Neuronal stem cell (in vitro differentiated cells): ENCODE results near the gene DESI2.

Source experiments
- DNase-seq: peaks from one replicate; pipeline ENCODE4 v3.0.0-alpha.2; 2013; ENCODE audit warnings: low spot score
- H2AFZ ChIP-seq: one replicate; pipeline ENCODE4 v1.6.1; 2013; ENCODE audit warnings: mild to moderate bottlenecking, low read length, inconsistent platforms
- H2AK5ac ChIP-seq: 2 replicates; pipeline ENCODE4 v1.6.1; 2013; ENCODE audit warnings: low read depth, mild to moderate bottlenecking, inconsistent platforms, low read length, moderate library complexity, mixed read lengths
- H2BK120ac ChIP-seq: 2 replicates; pipeline ENCODE4 v1.6.1; 2013; ENCODE audit warnings: low read depth, mild to moderate bottlenecking, inconsistent platforms, low read length, moderate library complexity, mixed read lengths
- H2BK12ac ChIP-seq: one replicate; pipeline ENCODE4 v1.6.1; 2013; ENCODE audit warnings: low read length, inconsistent platforms
- H2BK15ac ChIP-seq: 2 replicates; pipeline ENCODE4 v1.6.1; 2013; ENCODE audit warnings: mild to moderate bottlenecking, low read length, inconsistent platforms, mixed read lengths
- H2BK5ac ChIP-seq: one replicate; pipeline ENCODE4 v1.6.1; 2013; ENCODE audit warnings: inconsistent platforms, mild to moderate bottlenecking, low read length, moderate library complexity
- H3K14ac ChIP-seq: one replicate; pipeline ENCODE4 v1.6.1; 2013; ENCODE audit warnings: low read length, inconsistent platforms
- H3K18ac ChIP-seq: 2 replicates; pipeline ENCODE4 v1.6.1; 2013; ENCODE audit warnings: low read length, inconsistent platforms
- H3K23ac ChIP-seq: 2 replicates; pipeline ENCODE4 v1.6.1; 2013; ENCODE audit warnings: low read depth, mild to moderate bottlenecking, mixed read lengths, low read length, inconsistent platforms; ENCODE audit not compliant: poor library complexity
- H3K27ac ChIP-seq: replicated peaks from 3 replicates; pipeline ENCODE4 v1.5.1; 2013; ENCODE audit warnings: low read length, inconsistent platforms
- H3K27me3 ChIP-seq, 3 experiments: 2 replicates each; pipeline ENCODE4 v1.6.1; 2013; ENCODE audit warnings: low read length in 3 of 3, mild to moderate bottlenecking in 2 of 3, inconsistent platforms in 1 of 3, low read depth in 1 of 3, mixed read lengths in 1 of 3, moderate library complexity in 1 of 3; ENCODE audit not compliant: control insufficient read depth in 3 of 3, insufficient read depth in 3 of 3
- H3K36me3 ChIP-seq, 2 donors: replicated peaks in 1 of 2; 2 replicates each; pipeline ENCODE4 v1.6.1; 2013; ENCODE audit warnings: low read length in 2 of 2; ENCODE audit not compliant: control insufficient read depth in 2 of 2, insufficient read depth in 2 of 2
- H3K4ac ChIP-seq: 2 replicates; pipeline ENCODE4 v1.6.1; 2013; ENCODE audit warnings: inconsistent platforms, mild to moderate bottlenecking, low read length, moderate library complexity
- H3K4me1 ChIP-seq, 2 donors: 1 replicate in 1 of 2; 2 replicates in 1 of 2; pipeline ENCODE4 v1.6.1; 2013; ENCODE audit warnings: low read length in 2 of 2, low read depth in 1 of 2; ENCODE audit not compliant: control insufficient read depth in 2 of 2, insufficient read depth in 1 of 2
- H3K4me2 ChIP-seq: one replicate; pipeline ENCODE4 v1.6.1; 2013; ENCODE audit warnings: mild to moderate bottlenecking, low read length, inconsistent platforms; ENCODE audit not compliant: insufficient read depth, poor library complexity, severe bottlenecking
- H3K4me3 ChIP-seq, 2 donors: 2 replicates each; pipeline ENCODE4 v1.5.1; 2013; ENCODE audit warnings: low read length in 2 of 2, mild to moderate bottlenecking in 2 of 2, inconsistent platforms in 1 of 2, moderate library complexity in 1 of 2
- H3K79me1 ChIP-seq: one replicate; pipeline ENCODE4 v1.6.1; 2013; ENCODE audit warnings: low read depth, mild to moderate bottlenecking, inconsistent platforms, low read length, moderate library complexity
- H3K9ac ChIP-seq: one replicate; pipeline ENCODE4 v1.6.1; 2013; ENCODE audit warnings: mild to moderate bottlenecking, low read depth, low read length, inconsistent platforms; ENCODE audit not compliant: poor library complexity
- H3K9me3 ChIP-seq, 2 donors: replicated peaks in 1 of 2; 2 replicates each; pipeline versions ENCODE3 to v1.6.1; 2013; ENCODE audit warnings: low read length in 2 of 2, mild to moderate bottlenecking in 2 of 2, inconsistent platforms in 1 of 2, low read depth in 1 of 2, mixed read lengths in 1 of 2, moderate library complexity in 1 of 2; ENCODE audit not compliant: control insufficient read depth in 2 of 2, insufficient read depth in 1 of 2
- H4K8ac ChIP-seq: one replicate; pipeline ENCODE4 v1.6.1; 2013; ENCODE audit warnings: low read depth, mild to moderate bottlenecking, inconsistent platforms, low read length, moderate library complexity
- H4K91ac ChIP-seq: one replicate; pipeline ENCODE4 v1.6.1; 2013; ENCODE audit warnings: low read length, low read depth, mild to moderate bottlenecking, inconsistent platforms; ENCODE audit not compliant: poor library complexity
- WGBS, 2 donors: extraction: QIAGEN DNeasy Blood & Tissue Kit; methylation state at CpG; one replicate each; pipeline ENCODE4 v1.1.7; 2013; ENCODE audit warnings: missing lambda C conversion rate in 2 of 2, mixed read lengths in 1 of 2; ENCODE audit not compliant: insufficient read length in 2 of 2, insufficient replicate concordance in 1 of 2; ENCODE audit errors: extremely low coverage in 2 of 2; 5-methylcytosine and 5-hydroxymethylcytosine counted together

The DESI2 gene

GRCh38 chr1:244633140-244633539 lies 19.8 kb upstream of the DESI2 start:
- no peak for DNase-seq
- Histone ChIP-seq H4K91ac (no peak overlapping the region), H2AK5ac (no peak overlapping the region)

GRCh38 chr1:244634546-244634945 lies 18.4 kb upstream of the DESI2 start:
- Histone ChIP-seq H3K4me3 (no peak overlapping the region), H3K79me1 (no peaks in the 10 kb centered on the region), H2BK12ac (no peak overlapping the region), H3K4ac (no peak overlapping the region), H3K9me3 (no peaks in the 10 kb centered on the region), H3K36me3 (no peaks in the 10 kb centered on the region), H3K4me1 (peaks cover 0 to 2% of the 10 kb centered on the region in 2 donors), H3K18ac (no peak overlapping the region), H2BK120ac (no peak overlapping the region), H3K9ac (no peak overlapping the region), H2BK15ac (no peak overlapping the region), H2AFZ (no peak overlapping the region), H2BK5ac (no peak overlapping the region), H3K27me3 (peaks cover 0 to 3% (median 2%) of the 10 kb centered on the region in 3 experiments), H4K91ac (no peak overlapping the region), H3K4me2 (no peak overlapping the region), H2AK5ac (no peak overlapping the region), H3K14ac (no peak overlapping the region), H3K27ac (no peak overlapping the region), H4K8ac (no peak overlapping the region), H3K23ac (no peak overlapping the region)
- no peak for DNase-seq
- WGBS, 2 donors, result no CpG with 5 or more reads among the region's 6 CpGs

More at GRCh38 chr1:244633140-244633539, 19.8 kb upstream of the DESI2 start:
- no peak overlapping the region for H3K18ac ChIP-seq
- no peak overlapping the region for H2BK5ac ChIP-seq
- H2BK15ac ChIP-seq, result no peak overlapping the region
- no peak overlapping the region for H3K4me2 ChIP-seq
- H3K27ac ChIP-seq, result no peak overlapping the region
- H3K4ac ChIP-seq, result no peak overlapping the region
- no peak overlapping the region for H2BK12ac ChIP-seq
- no peak overlapping the region for H3K4me3 ChIP-seq
- no peak overlapping the region for H3K14ac ChIP-seq
- H4K8ac ChIP-seq, result no peak overlapping the region
- H3K9ac ChIP-seq, result no peak overlapping the region
- H3K23ac ChIP-seq, result no peak overlapping the region
- no peak overlapping the region for H2BK120ac ChIP-seq
- no peaks in the 10 kb centered on the region for H3K36me3 ChIP-seq
- H2AFZ ChIP-seq, result no peak overlapping the region
- H3K4me1 ChIP-seq, result peaks cover 0 to 2% of the 10 kb centered on the region in 2 donors
- no peaks in the 10 kb centered on the region for H3K79me1 ChIP-seq
- no peaks in the 10 kb centered on the region for H3K9me3 ChIP-seq
- peaks cover 0 to under 1% (median 0%) of the 10 kb centered on the region in 3 experiments for H3K27me3 ChIP-seq

GRCh38 chr1:244636488-244637259 lies 16.3 kb upstream of the DESI2 start:
- Histone ChIP-seq H3K4me1 (peaks cover 0 to 2% of the 10 kb centered on the region in 2 donors), H2AFZ (no peak overlapping the region), H3K27me3 (peaks cover 0 to 3% (median 2%) of the 10 kb centered on the region in 3 experiments), H3K23ac (peak overlapping the region; percentile 68), H3K9me3 (no peaks in the 10 kb centered on the region), H3K36me3 (no peaks in the 10 kb centered on the region), H3K4me3 (no peak overlapping the region), H3K4me2 (no peak overlapping the region), H2BK5ac (no peak overlapping the region), H2BK15ac (no peak overlapping the region), H3K18ac (no peak overlapping the region), H2AK5ac (no peak overlapping the region), H2BK120ac (no peak overlapping the region), H3K27ac (no peak overlapping the region), H3K79me1 (no peaks in the 10 kb centered on the region), H2BK12ac (peak overlapping the region; percentile 81), H3K9ac (no peak overlapping the region), H4K8ac (no peak overlapping the region), H4K91ac (no peak overlapping the region), H3K14ac (no peak overlapping the region), H3K4ac (no peak overlapping the region)
- no peak for DNase-seq
- WGBS, 2 donors, result no CpG with 5 or more reads among the region's 10 CpGs

- Histone ChIP-seq H3K4ac (no peak overlapping the region), H2BK15ac (no peak overlapping the region), H3K9ac (no peak overlapping the region), H3K9me3 (peaks cover 0 to 6% of the 10 kb centered on the region in 2 donors), H3K4me1 (peaks cover 0 to 2% of the 10 kb centered on the region in 2 donors), H3K23ac (no peak overlapping the region), H3K27ac (no peak overlapping the region), H3K36me3 (no peaks in the 10 kb centered on the region), H4K91ac (no peak overlapping the region), H3K27me3 (peaks cover 0 to 3% (median 2%) of the 10 kb centered on the region in 3 experiments), H2BK12ac (no peak overlapping the region), H3K4me3 (no peak overlapping the region), H2AK5ac (no peak overlapping the region), H3K79me1 (no peaks in the 10 kb centered on the region), H2BK5ac (no peak overlapping the region), H4K8ac (no peak overlapping the region), H3K18ac (no peak overlapping the region), H3K14ac (no peak overlapping the region), H3K4me2 (no peak overlapping the region), H2AFZ (no peak overlapping the region), H2BK120ac (no peak overlapping the region)
- DNase-seq, result no peak
These were observed 13.4 kb upstream of the DESI2 start for GRCh38 chr1:244639561-244639960.
